Aorta (tissue), 5 donors: ENCODE data around the gene VSIG1. TPM values are rescaled to one million over a fixed set of nuclear protein-coding genes. Genes with fewer than 3 reads are reported as not detected.

Experiments used
- ATAC-seq: fragments of 200-7000 bp; cut with Tn5 transposase; one replicate; pipeline ENCODE4 v1.9.1; 2022; ENCODE audit warnings: moderate library complexity; ENCODE audit not compliant: low FRiP score
- DNase-seq, 2 donors: peaks; one replicate each; pipeline ENCODE4 v3.0.0-alpha.2; 2020
- H3K27ac ChIP-seq, 2 donors: one replicate each; pipeline ENCODE4 v1.5.1; 2013; ENCODE audit warnings: low read length in 2 of 2, mild to moderate bottlenecking in 2 of 2, moderate library complexity in 2 of 2, control low read depth in 1 of 2, inconsistent platforms in 1 of 2, low read depth in 1 of 2
- H3K27me3 ChIP-seq, 2 donors: one replicate each; pipeline ENCODE4 v1.6.1; 2013; ENCODE audit warnings: control low read depth in 1 of 2, low read length in 1 of 2, mild to moderate bottlenecking in 1 of 2, moderate library complexity in 1 of 2; ENCODE audit not compliant: insufficient read depth in 2 of 2, control insufficient read depth in 1 of 2
- H3K36me3 ChIP-seq, 2 donors: one replicate each; pipeline ENCODE4 v1.6.1; 2013; ENCODE audit warnings: control low read depth in 1 of 2, low read length in 1 of 2, mild to moderate bottlenecking in 1 of 2; ENCODE audit not compliant: insufficient read depth in 2 of 2, control insufficient read depth in 1 of 2
- H3K4me1 ChIP-seq, 2 donors: one replicate each; pipeline ENCODE4 v1.6.1; 2013; ENCODE audit warnings: low read length in 2 of 2, control low read depth in 1 of 2, mild to moderate bottlenecking in 1 of 2, moderate library complexity in 1 of 2; ENCODE audit not compliant: insufficient read depth in 2 of 2, control insufficient read depth in 1 of 2
- H3K4me3 ChIP-seq, 2 donors: one replicate each; pipeline ENCODE4 v1.5.1; 2013; ENCODE audit warnings: low read length in 2 of 2, control low read depth in 1 of 2, mild to moderate bottlenecking in 1 of 2
- H3K9me3 ChIP-seq: one replicate; pipeline ENCODE4 v1.6.1; 2013; ENCODE audit warnings: mild to moderate bottlenecking, low read length; ENCODE audit not compliant: control insufficient read depth
- WGBS, 2 donors: extraction: QIAGEN DNeasy Blood & Tissue Kit; methylation state at CpG; one replicate each; pipeline ENCODE4 v1.1.7; 2013; 5-methylcytosine and 5-hydroxymethylcytosine counted together
- intact Hi-C, 2 donors: fragments of 100-400 bp; cut with DNase I; formaldehyde crosslinking; loops; one replicate each; pipeline versions ENCODE4 v1.14.2 to v1.15.0; 2022
- polyA plus RNA-seq, 2 donors: library from polyadenylated mRNA; stranded (reverse); fragments of 200-250 nt; gene quantifications; one replicate each; pipeline ENCODE4 v1.2.3, GENCODE V29; 2013
- total RNA-seq, 2 donors: library from RNA; stranded (reverse); fragmentation: NEBNext Ultra II Directional; extraction: Animal tissue kit (Norgen Biotek cat#: 25700); gene quantifications; one replicate each; pipeline ENCODE4 v1.2.1, GENCODE V29; 2021
- donor health status: healthy with polysubstance abuse.
- donor health status: Bipolar disorder and iron deficiency.
- donor health status: DM: no; HTN: no; CAD: no.
- donor health status: DM: no; HTN: no; CAD: no.
- donor health status: DM: yes; HTN: yes; CAD: no.

VSIG1 gene
- total and polyA plus RNA-seq, 4 donors: not detected

DNA sequence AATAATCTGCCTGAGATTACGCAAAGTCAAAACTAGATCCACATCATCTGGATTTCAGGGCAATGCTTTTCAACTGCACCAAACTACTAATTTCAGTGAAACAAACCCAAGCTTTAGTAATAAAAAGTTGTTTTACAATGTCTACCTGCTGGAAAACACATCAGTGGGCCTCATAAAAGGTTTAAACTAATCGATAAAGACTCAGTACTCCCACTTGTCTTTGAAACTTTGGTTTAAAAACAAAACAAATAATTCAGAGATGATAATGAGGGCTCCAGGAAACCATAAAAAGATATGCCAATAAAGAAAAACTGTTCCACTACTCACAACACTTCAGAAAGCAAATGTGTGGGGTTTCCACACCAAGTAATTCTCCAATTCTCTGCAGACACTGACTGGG is 36.2 kb downstream of the VSIG1 start:
- WGBS, 2 donors: 81 to 96% methylated on average over 2 of the region's 2 CpGs
- ATAC-seq (no peak), DNase-seq (no peak)
- Histone ChIP-seq H3K27ac (no peak overlapping the region), H3K4me1 (no peaks in the 10 kb centered on the region), H3K36me3 (no peaks in the 10 kb centered on the region), H3K9me3 (no peaks in the 10 kb centered on the region), H3K4me3 (no peak overlapping the region), H3K27me3 (no peaks in the 10 kb centered on the region)
- intact Hi-C loops: no loop called here

DNA sequence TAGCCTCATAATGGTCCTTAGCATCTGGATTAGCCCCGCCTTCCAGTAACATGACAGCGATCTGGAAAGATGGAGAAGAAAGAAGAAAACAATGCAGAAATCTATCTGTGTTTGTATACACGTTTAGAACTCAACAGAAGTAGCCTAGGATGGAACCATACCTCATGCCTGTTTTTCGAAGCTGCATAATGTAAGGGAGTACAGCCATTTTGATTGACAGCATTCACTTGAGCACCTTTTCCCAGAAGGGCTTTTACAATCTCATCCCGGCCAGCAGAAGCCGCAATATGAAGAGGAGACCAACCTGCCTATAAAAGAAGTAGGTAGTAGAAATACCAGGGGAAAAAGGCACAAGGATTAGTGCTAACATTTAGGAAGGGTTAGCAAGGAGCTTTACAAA is 42.9 kb downstream of the VSIG1 start:
- intact Hi-C loops: no loop called here
- ATAC-seq (no peak), DNase-seq (no peak)
- H3K36me3 ChIP-seq: no peaks in the 10 kb centered on the region
- H3K27me3 ChIP-seq: no peaks in the 10 kb centered on the region
- H3K9me3 ChIP-seq: no peaks in the 10 kb centered on the region
- H3K4me3 ChIP-seq: no peak overlapping the region
- no peak overlapping the region for H3K27ac ChIP-seq
- H3K4me1 ChIP-seq: no peaks in the 10 kb centered on the region
- 77 to 94% methylated on average over 6 of the region's 6 CpGs for WGBS, 2 donors

DNA sequence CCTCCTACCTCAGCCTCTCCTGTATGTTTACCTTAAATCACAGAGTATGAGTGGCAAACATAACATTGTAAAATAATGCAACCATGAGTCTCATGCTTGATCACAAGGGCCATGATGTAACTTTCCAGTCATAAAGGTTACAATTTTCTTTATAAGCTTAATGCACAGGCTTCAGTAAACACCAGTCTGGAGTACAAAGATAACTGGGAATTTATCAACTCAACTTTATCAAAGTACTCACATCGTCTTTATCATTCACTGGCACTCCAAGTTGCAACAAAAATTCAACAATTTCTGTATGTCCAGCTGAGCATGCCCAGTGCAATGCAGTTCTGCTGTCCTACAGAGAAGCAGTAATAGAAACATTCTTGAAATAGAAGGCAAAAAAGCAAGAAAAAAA is 43.6 kb downstream of the VSIG1 start:
- no peak overlapping the region for H3K27ac ChIP-seq
- DNase-seq (no peak), ATAC-seq (no peak)
- no peaks in the 10 kb centered on the region for H3K27me3 ChIP-seq
- no peaks in the 10 kb centered on the region for H3K9me3 ChIP-seq
- no peaks in the 10 kb centered on the region for H3K4me1 ChIP-seq
- 23 to 49% methylated on average over 1 of the region's 1 CpG for WGBS, 2 donors
- intact Hi-C loops: no loop called here
- H3K36me3 ChIP-seq: no peaks in the 10 kb centered on the region
- no peak overlapping the region for H3K4me3 ChIP-seq

DNA sequence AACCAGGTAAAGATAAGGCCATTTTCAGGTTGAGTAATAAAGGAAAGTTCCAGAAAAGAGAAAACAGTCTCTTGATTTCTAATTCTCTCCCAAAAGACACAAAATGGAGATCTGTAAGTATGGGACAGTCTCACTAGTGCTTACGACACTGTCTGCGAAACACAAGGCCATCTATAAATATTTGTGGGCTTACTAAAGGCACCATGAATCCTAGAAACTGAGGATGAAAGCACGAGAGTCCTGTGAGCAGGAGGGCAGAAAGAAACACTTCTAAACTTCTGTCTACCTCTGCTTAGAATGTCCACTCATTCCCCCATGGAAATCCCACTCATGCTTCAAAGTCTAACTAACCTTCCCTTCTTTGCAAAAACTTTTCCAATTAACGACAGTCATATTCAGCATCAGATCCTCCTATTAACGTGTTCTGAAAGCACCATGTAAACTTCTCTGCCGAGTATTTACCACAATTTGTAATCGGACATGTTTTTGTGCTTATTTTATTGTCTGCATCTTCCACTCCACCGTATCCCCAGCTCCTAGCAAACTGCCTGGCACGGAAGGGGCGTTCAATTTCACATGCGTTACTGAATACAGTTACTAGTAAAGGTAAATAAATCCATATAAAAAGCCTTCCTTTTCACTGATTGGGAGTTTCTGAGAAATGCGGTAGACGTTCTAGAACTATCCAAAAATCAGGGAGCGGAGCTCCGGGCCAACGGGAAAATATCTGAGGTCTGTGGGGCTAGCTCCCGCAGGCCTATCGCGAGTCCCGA is 45.8 kb downstream of the VSIG1 start:
- H3K36me3 ChIP-seq: no peaks in the 10 kb centered on the region
- no peaks in the 10 kb centered on the region for H3K27me3 ChIP-seq
- no peaks in the 10 kb centered on the region for H3K4me1 ChIP-seq
- WGBS, 2 donors: 1 to 26% methylated on average over 20 of the region's 20 CpGs
- ATAC-seq (no peak), DNase-seq (no peak)
- H3K4me3 ChIP-seq: peak overlapping the region; percentile 45 to 56
- intact Hi-C loops: no loop called here
- H3K27ac ChIP-seq: peak overlapping the region; percentile 28 to 38
- no peaks in the 10 kb centered on the region for H3K9me3 ChIP-seq

DNA sequence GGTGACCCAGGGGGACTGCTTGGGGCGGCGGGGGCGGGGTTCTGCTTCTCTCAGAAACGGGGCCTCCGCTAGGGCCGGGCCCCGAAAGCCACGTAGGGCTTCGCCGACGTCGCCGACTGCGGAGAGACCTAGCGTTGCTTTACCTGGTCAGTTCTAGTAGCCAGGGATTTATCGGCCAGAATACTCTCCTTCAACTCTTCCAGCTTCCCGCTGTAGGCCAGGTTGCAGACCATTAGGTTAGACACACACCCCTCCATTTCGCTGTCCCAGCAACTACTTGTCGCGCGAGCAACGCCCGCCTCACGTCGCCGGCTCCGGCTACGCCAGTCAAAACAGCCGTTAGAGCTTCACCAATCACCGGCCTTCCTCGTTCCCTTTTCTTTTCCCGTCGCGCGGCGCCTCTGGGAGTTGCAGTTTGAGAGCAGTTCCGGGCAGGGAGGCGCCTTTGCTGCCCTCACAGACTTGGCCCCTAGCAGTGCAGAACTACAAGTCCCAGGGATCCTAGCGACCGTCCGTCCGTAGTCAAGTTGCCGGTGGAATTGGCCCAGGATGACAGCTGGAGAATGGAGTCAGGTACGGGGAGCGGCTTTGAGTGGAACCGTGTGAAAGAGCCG is 46.5 kb downstream of the VSIG1 start, which contains the start of the genes ATG4A and PSMD10:
ATG4A (plus strand) TSS at position 515 of the 614 bp plus-strand sequence; CDS start at position 564, 49 bp downstream.
PSMD10 (minus strand) TSS at position 279 of the 614 bp plus-strand sequence; CDS start at position 257, 22 bp downstream.
- peak; percentile 98 for ATAC-seq
- Histone ChIP-seq H3K36me3 (no peaks in the 10 kb centered on the region), H3K27ac (peak within 1 kb of the TSS; percentile 28 to 38), H3K9me3 (no peaks in the 10 kb centered on the region), H3K27me3 (no peaks in the 10 kb centered on the region), H3K4me1 (no peaks in the 10 kb centered on the region), H3K4me3 (peak within 1 kb of the TSS; percentile 45 to 56)
- intact Hi-C loops: no loop called here
- DNase-seq: peak; percentile 96
- WGBS, 2 donors: 0 to 20% methylated on average over 37 to 47 of the region's 47 CpGs

DNA sequence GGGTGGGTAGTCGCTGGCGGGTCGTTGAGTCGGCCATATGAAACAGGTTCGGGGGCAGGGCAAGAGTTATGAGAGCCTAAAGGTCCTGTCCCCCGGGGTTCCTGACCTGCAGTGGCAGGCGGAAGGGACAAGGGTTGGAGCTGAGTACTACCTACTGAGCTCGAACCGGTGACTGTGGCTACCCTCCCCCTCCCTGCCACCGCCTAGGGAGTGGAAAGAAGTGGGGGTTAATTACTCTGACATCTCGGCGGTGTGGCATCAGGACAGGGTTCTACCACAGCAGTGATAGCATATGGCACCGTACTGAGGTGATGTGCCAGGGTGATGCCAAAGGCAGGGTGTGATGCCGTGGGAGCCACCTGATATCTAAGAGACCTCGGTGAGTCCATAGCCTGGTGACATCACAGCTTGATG is 47.0 kb downstream of the VSIG1 start:
- no peak for DNase-seq
- H3K27me3 ChIP-seq: no peaks in the 10 kb centered on the region
- no peak for ATAC-seq
- H3K27ac ChIP-seq: no peak overlapping the region
- no peaks in the 10 kb centered on the region for H3K4me1 ChIP-seq
- peak overlapping the region in 1 of 2 donors; percentile 34 for H3K4me3 ChIP-seq
- H3K36me3 ChIP-seq: no peaks in the 10 kb centered on the region
- intact Hi-C loops: no loop called here
- WGBS, 2 donors: 1 to 26% methylated on average over 15 of the region's 15 CpGs
- H3K9me3 ChIP-seq: no peaks in the 10 kb centered on the region

DNA sequence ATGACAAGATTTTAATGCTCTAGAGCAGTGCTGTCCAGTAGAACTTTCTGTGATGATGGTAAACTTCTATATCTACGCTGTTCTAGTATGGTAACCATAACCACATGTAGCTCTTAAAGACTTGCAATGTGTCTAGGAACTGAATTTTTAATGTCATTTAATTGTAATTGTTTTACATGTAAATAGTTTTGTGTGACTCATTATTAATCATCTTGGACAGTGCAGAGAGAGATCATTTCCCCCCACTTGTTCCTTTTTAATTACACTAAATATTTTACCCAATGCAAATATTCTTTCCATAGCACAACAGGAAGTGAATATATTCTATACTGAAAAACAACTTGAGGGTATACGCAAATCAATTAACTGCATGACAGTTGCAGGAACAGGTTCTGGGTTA is 52.5 kb downstream of the VSIG1 start:
- Histone ChIP-seq H3K36me3 (no peaks in the 10 kb centered on the region), H3K4me3 (no peak overlapping the region), H3K27me3 (no peaks in the 10 kb centered on the region), H3K9me3 (no peaks in the 10 kb centered on the region), H3K27ac (no peak overlapping the region), H3K4me1 (no peaks in the 10 kb centered on the region)
- no peak for DNase-seq
- 94 to 96% methylated on average over 2 of the region's 2 CpGs for WGBS, 2 donors
- ATAC-seq: no peak
- intact Hi-C loops: no loop called here

DNA sequence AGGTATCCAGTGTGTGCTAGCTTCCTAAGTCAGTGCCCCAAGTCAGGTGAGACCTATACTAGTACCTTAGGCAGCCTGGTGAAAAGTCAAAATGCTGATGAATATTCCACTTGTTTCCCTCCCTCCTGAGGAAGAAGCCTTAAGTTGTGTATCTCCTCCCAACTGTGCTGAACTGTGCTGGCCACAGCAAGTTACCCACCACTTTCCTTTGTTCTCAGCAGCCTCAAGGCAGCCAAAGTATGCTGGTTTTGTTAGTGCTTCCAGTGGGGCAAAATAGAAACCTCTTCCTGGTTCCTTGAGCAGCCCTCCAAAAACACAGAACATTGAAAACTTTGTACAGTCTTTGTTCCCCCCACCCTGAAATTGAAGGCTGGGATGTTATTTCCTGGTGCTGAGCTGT is 60.6 kb downstream of the VSIG1 start:
- Histone ChIP-seq H3K27me3 (no peaks in the 10 kb centered on the region), H3K4me3 (no peak overlapping the region), H3K9me3 (no peaks in the 10 kb centered on the region), H3K36me3 (no peaks in the 10 kb centered on the region), H3K4me1 (no peaks in the 10 kb centered on the region), H3K27ac (no peak overlapping the region)
- ATAC-seq: no peak
- intact Hi-C loops: no loop called here
- DNase-seq: no peak

DNA sequence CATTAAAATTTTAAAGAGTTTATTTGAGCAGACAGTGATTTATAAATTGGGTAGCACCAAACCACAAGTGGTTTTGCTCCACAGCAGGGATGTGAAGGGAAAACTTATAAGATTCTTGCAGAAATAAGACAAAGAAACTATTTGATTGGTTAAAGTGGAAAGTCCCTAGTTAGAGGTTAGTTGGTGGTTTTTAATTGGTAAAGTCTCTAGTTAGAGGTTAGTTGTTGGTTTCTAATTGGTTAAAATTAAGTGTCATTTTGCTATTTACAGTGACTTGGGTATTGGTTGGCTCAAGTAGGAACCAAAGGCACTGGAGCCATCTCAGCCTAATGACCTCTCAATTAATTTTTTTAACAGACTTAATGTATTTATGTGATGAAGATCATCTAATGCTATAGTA is 69.7 kb downstream of the VSIG1 start:
- intact Hi-C loops: no loop called here
- no peaks in the 10 kb centered on the region for H3K9me3 ChIP-seq
- no peak overlapping the region for H3K27ac ChIP-seq
- H3K4me1 ChIP-seq: no peaks in the 10 kb centered on the region
- ATAC-seq (no peak), DNase-seq (no peak)
- no peaks in the 10 kb centered on the region for H3K27me3 ChIP-seq
- H3K4me3 ChIP-seq: no peak overlapping the region
- no peaks in the 10 kb centered on the region for H3K36me3 ChIP-seq
